Activated gamma-delta T cell treated with Interleukin-2 at 50 U/mL for 16 hours (primary cell): ENCODE data around the gene DGCR2.
"Not testable (repeated sequence)": the region's sequence is repeated elsewhere in the genome, so short reads cannot be mapped to it uniquely, and the experiment has no call there.

Source experiments
- DNase-seq: peaks from one replicate; pipeline ENCODE4 v3.0.0-alpha.2; 2020

DGCR2 gene

GRCh38 chr22:19038728-19039447 is 83.3 kb downstream of the DGCR2 start:
- no peak for DNase-seq

GRCh38 chr22:19038164-19038546 is 84.1 kb downstream of the DGCR2 start:
- no peak for DNase-seq

GRCh38 chr22:19037282-19038163 is 84.7 kb downstream of the DGCR2 start:
- no peak for DNase-seq

- no peak for DNase-seq
These were observed 85.5 kb downstream of the DGCR2 start for GRCh38 chr22:19036523-19037273.

GRCh38 chr22:19036229-19036522 is 86.0 kb downstream of the DGCR2 start:
- no peak for DNase-seq

GRCh38 chr22:19035474-19036228 is 86.6 kb downstream of the DGCR2 start:
- DNase-seq, result no peak

GRCh38 chr22:19035126-19035473 is 87.1 kb downstream of the DGCR2 start:
- not testable (repeated sequence) for DNase-seq

- not testable (repeated sequence) for DNase-seq
These were observed 87.5 kb downstream of the DGCR2 start for GRCh38 chr22:19034724-19035120.

GRCh38 chr22:19034031-19034723 is 88.0 kb downstream of the DGCR2 start:
- DNase-seq, result not testable (repeated sequence)

GRCh38 chr22:19033568-19033905 is 88.7 kb downstream of the DGCR2 start:
- DNase-seq, result not testable (repeated sequence)

- not testable (repeated sequence) for DNase-seq
These were observed 89.2 kb downstream of the DGCR2 start for GRCh38 chr22:19032898-19033567.

- DNase-seq, result not testable (repeated sequence)
These were observed 89.9 kb downstream of the DGCR2 start for GRCh38 chr22:19032156-19032785.

GRCh38 chr22:19030889-19031252 is 91.3 kb downstream of the DGCR2 start:
- not testable (repeated sequence) for DNase-seq

GRCh38 chr22:19030226-19030888 is 91.9 kb downstream of the DGCR2 start:
- not testable (repeated sequence) for DNase-seq

- DNase-seq, result not testable (repeated sequence)
These were observed 92.8 kb downstream of the DGCR2 start for GRCh38 chr22:19029113-19030103.

GRCh38 chr22:19028060-19028455 is 94.2 kb downstream of the DGCR2 start:
- not testable (repeated sequence) for DNase-seq

- DNase-seq, result not testable (repeated sequence)
These were observed 94.7 kb downstream of the DGCR2 start for GRCh38 chr22:19027371-19028059.

- DNase-seq, result not testable (repeated sequence)
These were observed 96.1 kb downstream of the DGCR2 start for GRCh38 chr22:19026080-19026479.
